ENCODE results near the gene CAPN10.

DNA sequence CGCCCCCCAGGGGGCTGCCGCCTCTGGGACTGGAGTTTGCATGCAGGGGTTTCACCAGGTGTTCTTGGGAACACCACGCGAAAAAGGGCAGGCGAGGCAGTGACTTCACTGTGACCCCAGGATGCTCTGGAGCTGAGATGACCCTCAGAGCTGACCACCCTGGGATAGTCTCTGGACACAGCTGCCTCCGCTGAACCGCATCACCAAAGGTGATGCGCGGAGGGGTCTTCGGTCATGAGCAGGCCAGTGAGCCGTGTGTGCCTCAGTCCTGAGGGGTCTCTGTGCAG lies 56.2 kb downstream of the CAPN10 start:
- no peak for TF ChIP-seq BHLHE40 (IDR thresholded peaks at IDR 0.05; ENCODE audit: borderline replicate concordance)
- no peak for TF ChIP-seq HDGF (IDR thresholded peaks at IDR 0.05; ENCODE audit: borderline replicate concordance)
- TF ChIP-seq, protein P1, sequence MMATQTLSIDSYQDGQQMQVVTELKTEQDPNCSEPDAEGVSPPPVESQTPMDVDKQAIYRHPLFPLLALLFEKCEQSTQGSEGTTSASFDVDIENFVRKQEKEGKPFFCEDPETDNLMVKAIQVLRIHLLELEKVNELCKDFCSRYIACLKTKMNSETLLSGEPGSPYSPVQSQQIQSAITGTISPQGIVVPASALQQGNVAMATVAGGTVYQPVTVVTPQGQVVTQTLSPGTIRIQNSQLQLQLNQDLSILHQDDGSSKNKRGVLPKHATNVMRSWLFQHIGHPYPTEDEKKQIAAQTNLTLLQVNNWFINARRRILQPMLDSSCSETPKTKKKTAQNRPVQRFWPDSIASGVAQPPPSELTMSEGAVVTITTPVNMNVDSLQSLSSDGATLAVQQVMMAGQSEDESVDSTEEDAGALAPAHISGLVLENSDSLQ (IDR thresholded peaks at IDR 0.05) = no peak
- no peak for TF ChIP-seq FOXK2 (IDR thresholded peaks at IDR 0.05)
- no peak for TF ChIP-seq FOXM1 (IDR thresholded peaks at IDR 0.05; ENCODE audit: borderline replicate concordance)
- TF ChIP-seq SP1 (IDR thresholded peaks at IDR 0.05) = no peak
- no peak for TF ChIP-seq ELF4 (IDR thresholded peaks at IDR 0.05)
- no peak for TF ChIP-seq SUZ12 (IDR thresholded peaks at IDR 0.05)
- no peak for TF ChIP-seq NFRKB (IDR thresholded peaks at IDR 0.05)
